Measurements from ENCODE around the gene PTPRO.

GRCh38 chr12:15543347-15543746 is 221.0 kb downstream of the PTPRO start:
- TF ChIP-seq CTCF (IDR thresholded peaks at IDR 0.05): no peak
- TF ChIP-seq POLR2A (IDR thresholded peaks at IDR 0.05): no peak

Measured in body of pancreas (tissue), 4 donors.